WTC11 (cell line): ENCODE measurements around the gene C9. TPM values are rescaled to one million over a fixed set of nuclear protein-coding genes. Genes with fewer than 3 reads are reported as not detected.

ENCODE experiments used
- ATAC-seq: fragments of 200-7000 bp; cut with Tn5 transposase; 2 replicates; pipeline ENCODE4 v1.10.0; 2021; ENCODE audit warnings: mild to moderate bottlenecking, moderate library complexity
- CTCF ChIA-PET: fragments of 300-600 bp; sonication (Branson Sonifier 250); formaldehyde crosslinking; loops from one replicate; lab custom pipeline; 2021; ENCODE audit warnings: antibody characterized with exemption; lab: Charles Lee
- POLR2A ChIA-PET: fragments of 350-600 bp; sonication (Branson Sonifier 250); formaldehyde crosslinking; loops from one replicate; lab custom pipeline; 2021; ENCODE audit warnings: antibody characterized with exemption; lab: Charles Lee
- DNase-seq: peaks from one replicate; pipeline ENCODE4 v3.0.0; 2021; ENCODE audit warnings: low spot score
- H3K27ac Mint-ChIP-seq: 2 replicates; pipeline ENCODE4 v1.8.0; 2021; ENCODE audit warnings: mixed read lengths
- H3K27me3 Mint-ChIP-seq: 2 replicates; pipeline ENCODE4 v1.8.0; 2021; ENCODE audit warnings: low read depth, mild to moderate bottlenecking, moderate library complexity, mixed read lengths
- H3K36me3 Mint-ChIP-seq: 2 replicates; pipeline ENCODE4 v1.8.0; 2021; ENCODE audit warnings: mixed read lengths
- H3K4me1 Mint-ChIP-seq: 2 replicates; pipeline ENCODE4 v1.8.0; 2022; ENCODE audit warnings: mixed read lengths
- H3K4me3 Mint-ChIP-seq: 2 replicates; pipeline ENCODE4 v1.8.0; 2021; ENCODE audit warnings: mild to moderate bottlenecking, moderate library complexity, mixed read lengths
- H3K9me3 Mint-ChIP-seq: 2 replicates; pipeline ENCODE4 v1.8.0; 2021; ENCODE audit warnings: mixed read lengths
- ATF1 ChIP-seq: sonication (generic); formaldehyde crosslinking; IDR thresholded peaks from 2 replicates; pipeline ENCODE4 v1.8.1; 2023; ENCODE audit warnings: mild to moderate bottlenecking, moderate library complexity, missing genetic modification reagents
- ATF2 ChIP-seq: sonication (generic); formaldehyde crosslinking; IDR thresholded peaks from 2 replicates; pipeline ENCODE4 v1.8.1; 2022; ENCODE audit warnings: low read depth, missing genetic modification reagents, borderline replicate concordance
- ATF6 ChIP-seq: sonication (generic); formaldehyde crosslinking; IDR thresholded peaks from 2 replicates; pipeline ENCODE4 v1.8.1; 2023; ENCODE audit warnings: mild to moderate bottlenecking, missing genetic modification reagents
- E2F1 ChIP-seq: sonication (generic); formaldehyde crosslinking; IDR thresholded peaks from 2 replicates; pipeline ENCODE4 v1.8.0; 2022; ENCODE audit warnings: mild to moderate bottlenecking, missing genetic modification reagents
- ERG ChIP-seq: fragments of 250-450 bp; sonication (Bioruptor Pico); IDR thresholded peaks from 2 replicates; pipeline ENCODE4 v1.8.0; 2021; ENCODE audit warnings: mild to moderate bottlenecking
- FOXJ3 ChIP-seq: sonication (generic); formaldehyde crosslinking; IDR thresholded peaks from 2 replicates; pipeline ENCODE4 v1.9.0; 2021; ENCODE audit warnings: missing genetic modification reagents, mild to moderate bottlenecking, borderline replicate concordance
- JUN ChIP-seq: sonication (generic); formaldehyde crosslinking; IDR thresholded peaks from 2 replicates; pipeline ENCODE4 v1.8.0; 2023; ENCODE audit warnings: mild to moderate bottlenecking, missing genetic modification reagents
- NFYB ChIP-seq: sonication (generic); formaldehyde crosslinking; conservative IDR thresholded peaks from 2 replicates; pipeline ENCODE4 v1.8.0; 2022; ENCODE audit warnings: low read depth, missing genetic modification reagents
- NR3C1 ChIP-seq: sonication (generic); formaldehyde crosslinking; conservative IDR thresholded peaks from 2 replicates; pipeline ENCODE4 v1.8.1; 2023; ENCODE audit warnings: low read depth, mild to moderate bottlenecking, missing genetic modification reagents
- SMAD3 ChIP-seq: sonication (generic); formaldehyde crosslinking; IDR thresholded peaks from 2 replicates; pipeline ENCODE4 v1.8.0; 2022; ENCODE audit warnings: missing genetic modification reagents, mild to moderate bottlenecking, borderline replicate concordance
- STAT6 ChIP-seq: sonication (generic); formaldehyde crosslinking; conservative IDR thresholded peaks from 2 replicates; pipeline ENCODE4 v1.8.1; 2023; ENCODE audit warnings: mild to moderate bottlenecking, low read depth, missing genetic modification reagents, moderate library complexity
- ZNF219 ChIP-seq: sonication (generic); formaldehyde crosslinking; IDR thresholded peaks from 2 replicates; pipeline ENCODE4 v1.8.0; 2023; ENCODE audit warnings: missing genetic modification reagents, mild to moderate bottlenecking, borderline replicate concordance
- ZNF416 ChIP-seq: fragments of 250-450 bp; sonication (Bioruptor Pico); IDR thresholded peaks from 2 replicates; pipeline ENCODE4 v1.9.0; 2021; ENCODE audit warnings: mild to moderate bottlenecking, inconsistent platforms
- ZNF425 ChIP-seq: fragments of 250-450 bp; sonication (Bioruptor Pico); conservative IDR thresholded peaks from 2 replicates; pipeline ENCODE4 v1.9.0; 2021; ENCODE audit warnings: mild to moderate bottlenecking
- ZNF532 ChIP-seq: fragments of 250-450 bp; sonication (Bioruptor Pico); IDR thresholded peaks from 2 replicates; pipeline ENCODE4 v1.9.0; 2021; ENCODE audit warnings: mild to moderate bottlenecking, borderline replicate concordance
- ZSCAN18 ChIP-seq: fragments of 250-450 bp; sonication (Bioruptor Pico); IDR thresholded peaks from 2 replicates; pipeline ENCODE4 v2.1.2; 2022; ENCODE audit warnings: mild to moderate bottlenecking, moderate library complexity
- total RNA-seq: library from RNA; stranded (reverse); gene quantifications from 3 replicates; pipeline ENCODE4 v1.2.3, GENCODE V29; 2021

Gene C9
- total RNA-seq, 1 experiment from 2014 or later = 0.07 TPM

- no peak overlapping the region for H3K4me3 Mint-ChIP-seq
- ATAC-seq = no peak
- POLR2A ChIA-PET = no interaction called here
These were observed 15.4 kb upstream of the C9 start for GRCh38 chr5:39379693-39380092.

GRCh38 chr5:39377613-39378012 is 13.3 kb upstream of the C9 start:
- H3K36me3 Mint-ChIP-seq = no peaks in the 10 kb centered on the region
- TF ChIP-seq ZNF425 (CRISPR knock-in tag) = no peak
- TF ChIP-seq E2F1 (CRISPR knock-in tag) = no peak
- no peak for TF ChIP-seq ERG (CRISPR knock-in tag)
- no peak for TF ChIP-seq ZNF532
- no peak for TF ChIP-seq NR3C1
- TF ChIP-seq ATF6 = no peak
- TF ChIP-seq FOXJ3 (CRISPR knock-in tag) = no peak
- no peak for TF ChIP-seq SMAD3
- TF ChIP-seq ZSCAN18 (CRISPR knock-in tag) = no peak
- no peak for TF ChIP-seq ZNF219 (CRISPR knock-in tag)
- no peak for TF ChIP-seq NFYB
- no peak for TF ChIP-seq ATF2 (CRISPR knock-in tag)

More at GRCh38 chr5:39379693-39380092, 15.4 kb upstream of the C9 start:
- no peak for DNase-seq
- Mint-ChIP-seq H3K27me3 (no peaks in the 10 kb centered on the region), H3K4me1 (peaks cover 4% of the 10 kb centered on the region), H3K9me3 (no peaks in the 10 kb centered on the region), H3K27ac (no peak overlapping the region), H3K36me3 (no peaks in the 10 kb centered on the region)
- CTCF ChIA-PET = interaction anchor here (0.8 kb wide), 1 partner anchor 168 kb away, joined by 3 read pairs; no protein-coding TSS in a partner anchor
- no peak for TF ChIP-seq ZNF416 (CRISPR knock-in tag)
- no peak for TF ChIP-seq ATF1 (CRISPR knock-in tag)
- no peak for TF ChIP-seq STAT6 (CRISPR knock-in tag)
- no peak for TF ChIP-seq JUN

More at GRCh38 chr5:39377613-39378012, 13.3 kb upstream of the C9 start:
- Mint-ChIP-seq H3K4me3 (no peak overlapping the region), H3K9me3 (no peaks in the 10 kb centered on the region), H3K4me1 (peaks cover 14% of the 10 kb centered on the region), H3K27ac (no peak overlapping the region), H3K27me3 (no peaks in the 10 kb centered on the region)
- ChIA-PET POLR2A (no interaction called here), CTCF (interaction anchor here (2.3 kb wide), 1 partner anchor 194 kb away, joined by 27 read pairs; no protein-coding TSS in a partner anchor)
- no peak for DNase-seq
- no peak for ATAC-seq
